Colon (tissue), 2 donors: ENCODE results near the gene LGI4.

Experiments used
- FAIRE-seq: peaks from 2 replicates; lab custom pipeline; 2012; peaks lifted over from hg19 to GRCh38; lab: Jason Lieb, UNC
- donor health status: control.
- donor health status: control.

The LGI4 gene

GRCh38 chr19:35085947-35086346 is 48.9 kb downstream of the LGI4 start:
- no peak for FAIRE-seq

GRCh38 chr19:35084509-35084762 is 50.4 kb downstream of the LGI4 start:
- no peak for FAIRE-seq

GRCh38 chr19:35083691-35084508 is 51.0 kb downstream of the LGI4 start:
- FAIRE-seq = no peak

- no peak for FAIRE-seq
Observed at GRCh38 chr19:35081201-35081600, 53.7 kb downstream of the LGI4 start.

GRCh38 chr19:35080613-35081170 is 54.2 kb downstream of the LGI4 start:
- no peak for FAIRE-seq

GRCh38 chr19:35079826-35080225 is 55.0 kb downstream of the LGI4 start:
- no peak for FAIRE-seq

GRCh38 chr19:35077411-35078223 is 57.2 kb downstream of the LGI4 start:
- FAIRE-seq = no peak

- no peak for FAIRE-seq
Observed at GRCh38 chr19:35076657-35077056, 58.2 kb downstream of the LGI4 start.

- FAIRE-seq = no peak
Observed at GRCh38 chr19:35076026-35076370, 58.9 kb downstream of the LGI4 start.

GRCh38 chr19:35075202-35076025 is 59.4 kb downstream of the LGI4 start:
- FAIRE-seq = no peak
